Panc1 (cell line): ENCODE results near the gene GRIN2A. TPM values are rescaled to one million over a fixed set of nuclear protein-coding genes. Genes with fewer than 3 reads are reported as not detected.

Source experiments
- ATAC-seq: fragments of 200-7000 bp; cut with Tn5 transposase; 2 replicates; pipeline ENCODE4 v1.9.1; 2020; ENCODE audit warnings: mild to moderate bottlenecking, moderate library complexity
- BruUV-seq: library from RNA; stranded (reverse); fragments of 400-500 nt; replicated peaks from 2 replicates; lab custom pipeline; 2021; lab: Mats Ljungman, UMichigan
- CTCF ChIA-PET: fragments of 300-600 bp; sonication (Branson Sonifier 250); formaldehyde crosslinking; loops from one replicate; lab custom pipeline; 2022; ENCODE audit warnings: antibody characterized with exemption; lab: Charles Lee
- POLR2A ChIA-PET: fragments of 300-600 bp; sonication (Branson Sonifier 250); formaldehyde crosslinking; loops from one replicate; lab custom pipeline; 2022; ENCODE audit warnings: antibody characterized with exemption; lab: Charles Lee
- DNase-seq: peaks from one replicate; pipeline ENCODE4 v3.0.0-alpha.2; 2010; ENCODE audit warnings: low read depth, low spot score
- H3K27ac ChIP-seq: 2 replicates; pipeline ENCODE4 v1.5.1; 2011; ENCODE audit warnings: mild to moderate bottlenecking, low read length, inconsistent platforms
- H3K27me3 ChIP-seq: fragments of 200-500 bp; sonication (Bioruptor generic); 2 replicates; pipeline ENCODE4 v1.6.0; 2014; ENCODE audit warnings: low read length, inconsistent platforms; ENCODE audit not compliant: control insufficient read depth, insufficient read depth
- H3K36me3 ChIP-seq: fragments of 200-500 bp; sonication (Bioruptor generic); 2 replicates; pipeline ENCODE4 v1.5.1; 2014; ENCODE audit warnings: inconsistent platforms, mild to moderate bottlenecking, low read length, moderate library complexity; ENCODE audit not compliant: control insufficient read depth, insufficient read depth
- H3K4me1 ChIP-seq: 2 replicates; pipeline ENCODE4 v1.5.1; 2011; ENCODE audit warnings: inconsistent platforms, mild to moderate bottlenecking, low read length, moderate library complexity; ENCODE audit not compliant: control insufficient read depth, insufficient read depth
- H3K4me3 ChIP-seq, 2 experiments: 2 replicates each; pipeline ENCODE4 v1.5.1; 2011 to 2012; ENCODE audit warnings: low read depth in 2 of 2, low read length in 2 of 2, mild to moderate bottlenecking in 2 of 2, inconsistent platforms in 1 of 2, moderate library complexity in 1 of 2
- H3K9me3 ChIP-seq: fragments of 200-500 bp; sonication (Bioruptor generic); 2 replicates; pipeline ENCODE4 v1.5.1; 2014; ENCODE audit warnings: low read depth, mild to moderate bottlenecking, inconsistent platforms, low read length, moderate library complexity; ENCODE audit not compliant: control insufficient read depth, insufficient read depth
- CTCF ChIP-seq: fragments of 450-650 bp; IDR thresholded peaks from 2 replicates; pipeline ENCODE4 v1.5.1; 2017; ENCODE audit warnings: mild to moderate bottlenecking
- POLR2AphosphoS5 ChIP-seq: IDR thresholded peaks from 2 replicates; pipeline ENCODE4 v1.6.1; 2012; ENCODE audit warnings: mild to moderate bottlenecking, low read depth, low read length, moderate library complexity
- REST ChIP-seq, 2 experiments: IDR thresholded peaks; 2 replicates each; pipeline ENCODE4 v1.6.1; 2011 to 2012; ENCODE audit warnings: low read depth in 2 of 2, control low read depth in 1 of 2, low read length in 1 of 2, mild to moderate bottlenecking in 1 of 2, moderate library complexity in 1 of 2; ENCODE audit not compliant: insufficient read depth in 1 of 2
- SIN3A ChIP-seq: IDR thresholded peaks from 2 replicates; pipeline ENCODE4 v1.6.1; 2012; ENCODE audit warnings: low read depth, mild to moderate bottlenecking, low read length, moderate library complexity, borderline replicate concordance; ENCODE audit not compliant: insufficient read depth
- TCF7L2 ChIP-seq: IDR thresholded peaks from 2 replicates; pipeline ENCODE4 v1.6.1; 2011; ENCODE audit warnings: mild to moderate bottlenecking, low read depth, low read length, inconsistent platforms
- in situ Hi-C: cut with HindIII; loops from 2 replicates; pipeline ENCODE4 v1.10.0; 2016; ENCODE audit warnings: low sequenced_read_pairs, low pct_unique_long_range_greater_than_20kb
- intact Hi-C: fragments of 100-400 bp; cut with micrococcal nuclease; formaldehyde crosslinking; loops from one replicate; pipeline ENCODE4 v1.10.0; 2022; ENCODE audit not compliant: unreplicated experiment
- total RNA-seq: library from RNA; stranded (reverse); gene quantifications from one replicate; pipeline ENCODE4 v1.2.1, GENCODE V29; 2021; ENCODE audit not compliant: unreplicated experiment

Gene GRIN2A
- total RNA-seq, 1 experiment from 2014 or later = 12.3 TPM

- BruUV-seq = no TSS peak
- Histone ChIP-seq H3K36me3 (no peaks in the 10 kb centered on the region), H3K4me1 (no peaks in the 10 kb centered on the region), H3K4me3 (no peak overlapping the region), H3K9me3 (no peaks in the 10 kb centered on the region), H3K27me3 (no peaks in the 10 kb centered on the region), H3K27ac (no peak overlapping the region)
- ATAC-seq (no peak), DNase-seq (no peak)
- POLR2A ChIA-PET = no interaction called here
- in situ Hi-C loops (no loop called here), intact Hi-C loops (no loop called here)
- TF ChIP-seq REST (IDR thresholded peaks at IDR 0.05; ENCODE audit: insufficient read depth in 1 of 2, low read depth in 2 of 2, low read length in 1 of 2) (no peak), POLR2AphosphoS5 (no peak), CTCF (no peak)
- CTCF ChIA-PET = no interaction called here
These were observed 249.1 kb downstream of the GRIN2A start for GRCh38 chr16:9932919-9933653.

GRCh38 chr16:9932000-9932399, 250.2 kb downstream of the GRIN2A start:
- no peak overlapping the region for H3K4me3 ChIP-seq
- no peaks in the 10 kb centered on the region for H3K4me1 ChIP-seq
- H3K36me3 ChIP-seq = no peaks in the 10 kb centered on the region
- TF ChIP-seq SIN3A = no peak
- TF ChIP-seq TCF7L2 = no peak
- no peak for TF ChIP-seq POLR2AphosphoS5
- no peak for TF ChIP-seq CTCF
- no peak for TF ChIP-seq REST (IDR thresholded peaks at IDR 0.05; ENCODE audit: insufficient read depth in 1 of 2, low read depth in 2 of 2, low read length in 1 of 2)
- intact Hi-C loops (no loop called here), in situ Hi-C loops (no loop called here)
- DNase-seq (no peak), ATAC-seq (no peak)
- no peaks in the 10 kb centered on the region for H3K27me3 ChIP-seq
- no TSS peak for BruUV-seq
- POLR2A ChIA-PET = no interaction called here
- no peak overlapping the region for H3K27ac ChIP-seq
- CTCF ChIA-PET = no interaction called here
- no peaks in the 10 kb centered on the region for H3K9me3 ChIP-seq
